PFSK-1 (cell line): ENCODE results near the gene HIPK2.

Experiments
- POLR2AphosphoS5 ChIP-seq: IDR thresholded peaks from 2 replicates; pipeline ENCODE4 v1.6.1; 2012; ENCODE audit warnings: low read depth, mild to moderate bottlenecking, control low read depth, low read length, moderate library complexity
- SIN3A ChIP-seq: IDR thresholded peaks from 2 replicates; pipeline ENCODE4 v1.6.1; 2012; ENCODE audit warnings: mild to moderate bottlenecking, low read length, moderate library complexity, borderline replicate concordance; ENCODE audit not compliant: insufficient read depth

DNA sequence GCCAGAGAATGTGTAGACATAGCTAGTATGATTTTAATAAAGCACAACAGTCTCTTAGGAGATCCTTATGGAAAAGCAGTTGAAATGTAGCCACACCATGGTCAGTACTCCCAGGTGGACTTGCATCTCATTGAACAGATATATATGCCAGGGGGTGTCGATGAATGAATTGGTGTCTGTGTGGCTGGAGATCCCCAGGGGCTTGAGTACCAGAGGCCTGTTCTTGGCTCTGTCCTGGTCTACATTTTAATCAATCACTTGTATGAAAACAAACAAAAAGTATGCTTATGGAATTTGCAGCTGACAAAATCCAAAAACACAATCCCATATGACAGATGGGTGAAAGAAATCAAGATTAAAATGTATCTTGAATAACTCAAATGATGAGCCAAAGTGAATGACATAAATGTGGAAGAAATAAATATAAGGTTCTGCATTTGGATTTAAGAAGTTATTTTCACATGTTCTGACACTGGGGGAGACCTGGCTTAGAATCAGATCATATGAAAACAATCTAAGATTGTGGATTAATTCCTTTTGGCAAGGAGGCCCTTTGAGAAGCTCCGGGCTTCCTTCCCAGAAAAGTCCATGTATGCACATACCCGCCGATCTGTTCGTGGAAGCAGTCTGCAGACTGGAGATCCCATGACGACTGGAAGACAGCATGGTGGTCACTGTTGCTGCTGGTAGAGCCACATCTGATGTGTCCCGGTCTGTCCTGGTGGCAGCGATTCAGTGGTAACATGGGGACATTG, 238.7 kb downstream of the HIPK2 start:
- TF ChIP-seq POLR2AphosphoS5 (no peak), SIN3A (no peak)
